ENCODE measurements around the gene PTPN2.

PTPN2 gene

GRCh38 chr18:12883684-12884405, at the start of gene PTPN2:
Gene PTPN2 (minus strand): TSS chr18:12884237. CDS start chr18:12884141, 96 bp downstream.
- no peaks in the 10 kb centered on the region for H3K9me3 ChIP-seq (ENCODE audit: insufficient read depth, low read length, severe bottlenecking)
- peak within 1 kb of the TSS; percentile 94 for H3K9ac ChIP-seq (ENCODE audit: low read depth, low read length)
- H3K36me3 ChIP-seq (ENCODE audit: insufficient read depth, low read length), result peaks cover 11% of the 10 kb centered on the region; the same call in 1 of the 2 replicates
- H3K4me1 ChIP-seq (ENCODE audit: insufficient read depth, low read length), result peaks cover 51% of the 10 kb centered on the region
- no peaks in the 10 kb centered on the region; the same call in none of the 2 replicates for H4K20me1 ChIP-seq (ENCODE audit: insufficient read depth, low read length)
- ATAC-seq (ENCODE audit: insufficient read depth, low read depth) (peak; percentile 81), DNase-seq (peak; percentile 95)
- peak within 1 kb of the TSS; percentile 55 to 80 for H3K4me3 ChIP-seq (ENCODE audit: low read depth in 1 of 2, low read length in 2 of 2)
- H3K27me3 ChIP-seq (ENCODE audit: insufficient read depth, low read length, poor library complexity), result no peaks in the 10 kb centered on the region
- H3K79me2 ChIP-seq (ENCODE audit: insufficient read depth, low read length), result peaks cover 58% of the 10 kb centered on the region
- H2AFZ ChIP-seq (ENCODE audit: low read depth, low read length), result peak within 1 kb of the TSS; percentile 72
- no peak for TF ChIP-seq EZH2 (IDR thresholded peaks at IDR 0.05; ENCODE audit: borderline replicate concordance, low read depth, low read length, severe bottlenecking)
- TF ChIP-seq, protein P1, sequence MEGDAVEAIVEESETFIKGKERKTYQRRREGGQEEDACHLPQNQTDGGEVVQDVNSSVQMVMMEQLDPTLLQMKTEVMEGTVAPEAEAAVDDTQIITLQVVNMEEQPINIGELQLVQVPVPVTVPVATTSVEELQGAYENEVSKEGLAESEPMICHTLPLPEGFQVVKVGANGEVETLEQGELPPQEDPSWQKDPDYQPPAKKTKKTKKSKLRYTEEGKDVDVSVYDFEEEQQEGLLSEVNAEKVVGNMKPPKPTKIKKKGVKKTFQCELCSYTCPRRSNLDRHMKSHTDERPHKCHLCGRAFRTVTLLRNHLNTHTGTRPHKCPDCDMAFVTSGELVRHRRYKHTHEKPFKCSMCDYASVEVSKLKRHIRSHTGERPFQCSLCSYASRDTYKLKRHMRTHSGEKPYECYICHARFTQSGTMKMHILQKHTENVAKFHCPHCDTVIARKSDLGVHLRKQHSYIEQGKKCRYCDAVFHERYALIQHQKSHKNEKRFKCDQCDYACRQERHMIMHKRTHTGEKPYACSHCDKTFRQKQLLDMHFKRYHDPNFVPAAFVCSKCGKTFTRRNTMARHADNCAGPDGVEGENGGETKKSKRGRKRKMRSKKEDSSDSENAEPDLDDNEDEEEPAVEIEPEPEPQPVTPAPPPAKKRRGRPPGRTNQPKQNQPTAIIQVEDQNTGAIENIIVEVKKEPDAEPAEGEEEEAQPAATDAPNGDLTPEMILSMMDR (IDR thresholded peaks at IDR 0.05; ENCODE audit: borderline replicate concordance, extremely low read depth, low read length, poor library complexity, severe bottlenecking), result no peak
- H3K27ac ChIP-seq (ENCODE audit: low read length), result peak within 1 kb of the TSS; percentile 91
- peak within 1 kb of the TSS; percentile 66 for H3K4me2 ChIP-seq (ENCODE audit: insufficient read depth, low read length)

DNA sequence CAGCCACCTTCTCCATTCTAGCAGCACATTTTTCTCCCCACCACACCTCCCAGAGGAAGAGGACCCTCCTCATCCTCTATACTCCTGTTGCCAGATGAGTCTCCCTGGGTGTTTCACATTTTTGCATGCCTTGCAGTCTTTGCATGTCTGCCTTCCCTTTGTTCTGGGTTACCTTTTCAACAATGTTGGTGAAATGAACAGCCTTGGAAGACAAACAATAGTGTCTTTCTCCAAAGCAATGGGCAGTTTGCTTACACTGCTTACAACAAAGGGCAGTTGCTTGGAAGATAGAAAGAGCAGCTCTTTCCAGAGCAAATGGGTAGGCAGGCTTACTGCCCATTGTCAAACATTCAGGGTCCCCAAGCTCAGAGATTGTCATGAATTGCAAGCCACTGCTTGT, 49.3 kb upstream of the PTPN2 start:
- H3K27me3 ChIP-seq (ENCODE audit: insufficient read depth, low read length, poor library complexity), result no peaks in the 10 kb centered on the region
- H2AFZ ChIP-seq (ENCODE audit: low read depth, low read length), result no peak overlapping the region
- ATAC-seq (ENCODE audit: insufficient read depth, low read depth), result no peak
- H3K79me2 ChIP-seq (ENCODE audit: insufficient read depth, low read length), result no peaks in the 10 kb centered on the region
- no peaks in the 10 kb centered on the region for H3K9me3 ChIP-seq (ENCODE audit: insufficient read depth, low read length, severe bottlenecking)
- H3K4me3 ChIP-seq (ENCODE audit: low read depth in 1 of 2, low read length in 2 of 2), result no peak overlapping the region
- no peaks in the 10 kb centered on the region for H4K20me1 ChIP-seq (ENCODE audit: insufficient read depth, low read length)
- no peaks in the 10 kb centered on the region for H3K36me3 ChIP-seq (ENCODE audit: insufficient read depth, low read length)
- DNase-seq, result no peak
- H3K4me2 ChIP-seq (ENCODE audit: insufficient read depth, low read length), result no peak overlapping the region
- peaks cover 13% of the 10 kb centered on the region for H3K4me1 ChIP-seq (ENCODE audit: insufficient read depth, low read length)
- TF ChIP-seq, protein P1 (IDR thresholded peaks at IDR 0.05; ENCODE audit: borderline replicate concordance, extremely low read depth, low read length, poor library complexity, severe bottlenecking), result no peak
- no peak for TF ChIP-seq EZH2 (IDR thresholded peaks at IDR 0.05; ENCODE audit: borderline replicate concordance, low read depth, low read length, severe bottlenecking)
- no peak overlapping the region for H3K9ac ChIP-seq (ENCODE audit: low read depth, low read length)
- H3K27ac ChIP-seq (ENCODE audit: low read length), result peak overlapping the region; percentile 23; the same call in 1 of the 2 replicates

GRCh38 chr18:12930908-12931307, 46.9 kb upstream of the PTPN2 start:
- Histone ChIP-seq H3K79me2 (ENCODE audit: insufficient read depth, low read length) (no peaks in the 10 kb centered on the region), H3K4me1 (ENCODE audit: insufficient read depth, low read length) (peaks cover 13% of the 10 kb centered on the region), H2AFZ (ENCODE audit: low read depth, low read length) (no peak overlapping the region), H3K9ac (ENCODE audit: low read depth, low read length) (no peak overlapping the region), H3K4me2 (ENCODE audit: insufficient read depth, low read length) (no peak overlapping the region), H4K20me1 (ENCODE audit: insufficient read depth, low read length) (no peaks in the 10 kb centered on the region), H3K27ac (ENCODE audit: low read length) (no peak overlapping the region), H3K27me3 (ENCODE audit: insufficient read depth, low read length, poor library complexity) (no peaks in the 10 kb centered on the region), H3K36me3 (ENCODE audit: insufficient read depth, low read length) (no peaks in the 10 kb centered on the region), H3K9me3 (ENCODE audit: insufficient read depth, low read length, severe bottlenecking) (no peaks in the 10 kb centered on the region), H3K4me3 (ENCODE audit: low read depth in 1 of 2, low read length in 2 of 2) (no peak overlapping the region)
- no peak for TF ChIP-seq EZH2 (IDR thresholded peaks at IDR 0.05; ENCODE audit: borderline replicate concordance, low read depth, low read length, severe bottlenecking)
- TF ChIP-seq, protein P1 (IDR thresholded peaks at IDR 0.05; ENCODE audit: borderline replicate concordance, extremely low read depth, low read length, poor library complexity, severe bottlenecking), result no peak
- no peak for ATAC-seq (ENCODE audit: insufficient read depth, low read depth)
- DNase-seq, result no peak
